Measurements from ENCODE around the gene QRFP. TPM values are rescaled to one million over a fixed set of nuclear protein-coding genes. Genes with fewer than 3 reads are reported as not detected.

Gene QRFP
- total and polyA plus RNA-seq, 4 donors: 0.05 TPM; not detected in 3

DNA sequence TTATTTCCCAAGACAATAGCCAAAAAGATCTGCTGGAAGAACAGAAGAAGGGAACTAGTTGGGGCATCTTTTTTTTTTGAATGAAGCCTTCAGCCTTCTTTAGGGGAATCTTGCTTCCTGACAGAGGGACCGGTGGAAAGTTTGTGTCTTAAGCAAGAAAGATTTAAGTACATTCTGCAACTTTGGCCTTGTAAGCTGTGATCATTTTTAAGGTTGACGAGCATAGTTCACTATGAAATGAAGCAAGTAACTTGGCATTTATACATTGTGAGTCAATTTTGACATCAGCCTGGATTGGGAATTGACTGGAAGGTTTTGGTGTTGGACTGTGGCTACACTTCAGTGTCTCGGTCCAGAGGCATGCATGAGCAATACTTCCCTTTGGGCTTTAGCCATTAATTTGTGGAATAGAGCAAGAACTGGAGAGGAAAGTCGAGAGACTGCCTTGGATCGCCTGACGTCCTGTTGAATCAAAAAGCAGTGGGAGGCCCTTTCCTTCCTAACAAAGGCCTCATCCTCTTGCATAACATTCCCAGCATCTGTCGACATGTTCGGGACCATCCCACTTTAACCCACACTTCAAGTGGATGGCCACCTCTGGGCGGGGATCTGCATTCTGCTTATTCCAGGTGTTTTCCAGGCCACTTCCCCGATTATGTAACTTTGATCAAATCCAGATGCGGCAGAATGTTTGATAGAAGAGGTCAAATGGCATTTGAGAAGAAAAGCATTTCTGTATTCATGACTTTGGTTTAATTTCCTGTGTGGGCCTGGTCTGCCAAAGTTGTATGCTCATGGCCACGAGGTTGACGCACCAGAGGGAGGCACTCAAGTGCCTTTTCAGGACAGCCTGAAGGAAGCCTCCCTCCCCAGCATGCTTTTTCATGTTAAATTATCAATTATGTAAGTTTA is 49.0 kb downstream of the QRFP start:
- peaks cover 0 to 8% (median 4%) of the 10 kb centered on the region in 4 donors for H3K4me1 ChIP-seq (ENCODE audit: control insufficient read depth in 4 of 4, insufficient read depth in 4 of 4, low read length in 3 of 4)
- no peaks in the 10 kb centered on the region for H3K27me3 ChIP-seq (ENCODE audit: control insufficient read depth in 4 of 4, insufficient read depth in 4 of 4, low read length in 3 of 4)
- H3K27ac ChIP-seq (ENCODE audit: low read depth in 1 of 2, low read length in 2 of 2): peak overlapping the region; percentile 54 to 61
- H3K36me3 ChIP-seq (ENCODE audit: control insufficient read depth in 4 of 4, insufficient read depth in 3 of 4, low read depth in 1 of 4, low read length in 3 of 4): no peaks in the 10 kb centered on the region
- H3K9me3 ChIP-seq (ENCODE audit: control insufficient read depth in 4 of 4, low read length in 3 of 4): no peaks in the 10 kb centered on the region
- TF ChIP-seq, protein P1, sequence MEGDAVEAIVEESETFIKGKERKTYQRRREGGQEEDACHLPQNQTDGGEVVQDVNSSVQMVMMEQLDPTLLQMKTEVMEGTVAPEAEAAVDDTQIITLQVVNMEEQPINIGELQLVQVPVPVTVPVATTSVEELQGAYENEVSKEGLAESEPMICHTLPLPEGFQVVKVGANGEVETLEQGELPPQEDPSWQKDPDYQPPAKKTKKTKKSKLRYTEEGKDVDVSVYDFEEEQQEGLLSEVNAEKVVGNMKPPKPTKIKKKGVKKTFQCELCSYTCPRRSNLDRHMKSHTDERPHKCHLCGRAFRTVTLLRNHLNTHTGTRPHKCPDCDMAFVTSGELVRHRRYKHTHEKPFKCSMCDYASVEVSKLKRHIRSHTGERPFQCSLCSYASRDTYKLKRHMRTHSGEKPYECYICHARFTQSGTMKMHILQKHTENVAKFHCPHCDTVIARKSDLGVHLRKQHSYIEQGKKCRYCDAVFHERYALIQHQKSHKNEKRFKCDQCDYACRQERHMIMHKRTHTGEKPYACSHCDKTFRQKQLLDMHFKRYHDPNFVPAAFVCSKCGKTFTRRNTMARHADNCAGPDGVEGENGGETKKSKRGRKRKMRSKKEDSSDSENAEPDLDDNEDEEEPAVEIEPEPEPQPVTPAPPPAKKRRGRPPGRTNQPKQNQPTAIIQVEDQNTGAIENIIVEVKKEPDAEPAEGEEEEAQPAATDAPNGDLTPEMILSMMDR (IDR thresholded peaks at IDR 0.05; ENCODE audit: low read depth, low read length, missing input control): no peak
- TF ChIP-seq, protein P2, sequence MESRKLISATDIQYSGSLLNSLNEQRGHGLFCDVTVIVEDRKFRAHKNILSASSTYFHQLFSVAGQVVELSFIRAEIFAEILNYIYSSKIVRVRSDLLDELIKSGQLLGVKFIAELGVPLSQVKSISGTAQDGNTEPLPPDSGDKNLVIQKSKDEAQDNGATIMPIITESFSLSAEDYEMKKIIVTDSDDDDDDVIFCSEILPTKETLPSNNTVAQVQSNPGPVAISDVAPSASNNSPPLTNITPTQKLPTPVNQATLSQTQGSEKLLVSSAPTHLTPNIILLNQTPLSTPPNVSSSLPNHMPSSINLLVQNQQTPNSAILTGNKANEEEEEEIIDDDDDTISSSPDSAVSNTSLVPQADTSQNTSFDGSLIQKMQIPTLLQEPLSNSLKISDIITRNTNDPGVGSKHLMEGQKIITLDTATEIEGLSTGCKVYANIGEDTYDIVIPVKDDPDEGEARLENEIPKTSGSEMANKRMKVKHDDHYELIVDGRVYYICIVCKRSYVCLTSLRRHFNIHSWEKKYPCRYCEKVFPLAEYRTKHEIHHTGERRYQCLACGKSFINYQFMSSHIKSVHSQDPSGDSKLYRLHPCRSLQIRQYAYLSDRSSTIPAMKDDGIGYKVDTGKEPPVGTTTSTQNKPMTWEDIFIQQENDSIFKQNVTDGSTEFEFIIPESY (IDR thresholded peaks at IDR 0.05): no peak
- TF ChIP-seq SP1 (IDR thresholded peaks at IDR 0.05) (peak; percentile 42), YY1 (IDR thresholded peaks at IDR 0.05) (peak; percentile 68), TAF1 (conservative IDR thresholded peaks at IDR 0.05) (no peak), FOXA2 (IDR thresholded peaks at IDR 0.05) (no peak), EGR1 (IDR thresholded peaks at IDR 0.05; ENCODE audit: low read depth in 2 of 2) (no peak), RAD21 (IDR thresholded peaks at IDR 0.05) (no peak), HNF4A (conservative IDR thresholded peaks at IDR 0.05) (peak in 1 of 2 donors; percentile 33), RXRA (IDR thresholded peaks at IDR 0.05) (peak; percentile 11 to 51), NR2F2 (IDR thresholded peaks at IDR 0.05) (peak; percentile 71), JUND (IDR thresholded peaks at IDR 0.05) (peak in 1 of 2 donors; percentile 36)
- TF ChIP-seq, protein P3, sequence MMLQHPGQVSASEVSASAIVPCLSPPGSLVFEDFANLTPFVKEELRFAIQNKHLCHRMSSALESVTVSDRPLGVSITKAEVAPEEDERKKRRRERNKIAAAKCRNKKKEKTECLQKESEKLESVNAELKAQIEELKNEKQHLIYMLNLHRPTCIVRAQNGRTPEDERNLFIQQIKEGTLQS (IDR thresholded peaks at IDR 0.05): no peak
- TF ChIP-seq, protein P4, sequence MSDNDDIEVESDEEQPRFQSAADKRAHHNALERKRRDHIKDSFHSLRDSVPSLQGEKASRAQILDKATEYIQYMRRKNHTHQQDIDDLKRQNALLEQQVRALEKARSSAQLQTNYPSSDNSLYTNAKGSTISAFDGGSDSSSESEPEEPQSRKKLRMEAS (IDR thresholded peaks at IDR 0.05): no peak
- TF ChIP-seq, protein P5, sequence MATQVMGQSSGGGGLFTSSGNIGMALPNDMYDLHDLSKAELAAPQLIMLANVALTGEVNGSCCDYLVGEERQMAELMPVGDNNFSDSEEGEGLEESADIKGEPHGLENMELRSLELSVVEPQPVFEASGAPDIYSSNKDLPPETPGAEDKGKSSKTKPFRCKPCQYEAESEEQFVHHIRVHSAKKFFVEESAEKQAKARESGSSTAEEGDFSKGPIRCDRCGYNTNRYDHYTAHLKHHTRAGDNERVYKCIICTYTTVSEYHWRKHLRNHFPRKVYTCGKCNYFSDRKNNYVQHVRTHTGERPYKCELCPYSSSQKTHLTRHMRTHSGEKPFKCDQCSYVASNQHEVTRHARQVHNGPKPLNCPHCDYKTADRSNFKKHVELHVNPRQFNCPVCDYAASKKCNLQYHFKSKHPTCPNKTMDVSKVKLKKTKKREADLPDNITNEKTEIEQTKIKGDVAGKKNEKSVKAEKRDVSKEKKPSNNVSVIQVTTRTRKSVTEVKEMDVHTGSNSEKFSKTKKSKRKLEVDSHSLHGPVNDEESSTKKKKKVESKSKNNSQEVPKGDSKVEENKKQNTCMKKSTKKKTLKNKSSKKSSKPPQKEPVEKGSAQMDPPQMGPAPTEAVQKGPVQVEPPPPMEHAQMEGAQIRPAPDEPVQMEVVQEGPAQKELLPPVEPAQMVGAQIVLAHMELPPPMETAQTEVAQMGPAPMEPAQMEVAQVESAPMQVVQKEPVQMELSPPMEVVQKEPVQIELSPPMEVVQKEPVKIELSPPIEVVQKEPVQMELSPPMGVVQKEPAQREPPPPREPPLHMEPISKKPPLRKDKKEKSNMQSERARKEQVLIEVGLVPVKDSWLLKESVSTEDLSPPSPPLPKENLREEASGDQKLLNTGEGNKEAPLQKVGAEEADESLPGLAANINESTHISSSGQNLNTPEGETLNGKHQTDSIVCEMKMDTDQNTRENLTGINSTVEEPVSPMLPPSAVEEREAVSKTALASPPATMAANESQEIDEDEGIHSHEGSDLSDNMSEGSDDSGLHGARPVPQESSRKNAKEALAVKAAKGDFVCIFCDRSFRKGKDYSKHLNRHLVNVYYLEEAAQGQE (IDR thresholded peaks at IDR 0.05): peak; percentile 31
- WGBS: 41% methylated on average over 13 of the region's 13 CpGs
- H3K4me3 ChIP-seq (ENCODE audit: low read depth in 1 of 3, low read length in 3 of 3): no peak overlapping the region
- no peak overlapping the region for H3K9ac ChIP-seq (ENCODE audit: low read depth in 1 of 2, low read length in 2 of 2)
- no peak for DNase-seq (ENCODE audit: low spot score)

Measured in liver (tissue), 9 donors.